T47D (cell line): ENCODE data around the gene PTPRO.

ENCODE experiments used
- DNase-seq, 2 experiments: peaks; one replicate each; pipeline versions ENCODE4 v3.0.0 to v3.0.0-alpha.2; 2011 to 2012; ENCODE audit warnings: low read depth in 1 of 2, low spot score in 1 of 2
- JUND ChIP-seq: IDR thresholded peaks from 2 replicates; pipeline ENCODE4 v1.6.1; 2012; ENCODE audit warnings: low read depth
- in situ Hi-C: cut with HindIII; loops from 2 replicates; pipeline ENCODE4 v1.10.0; 2016; ENCODE audit warnings: low sequenced_read_pairs, low pct_unique_long_range_greater_than_20kb

Gene PTPRO

DNA sequence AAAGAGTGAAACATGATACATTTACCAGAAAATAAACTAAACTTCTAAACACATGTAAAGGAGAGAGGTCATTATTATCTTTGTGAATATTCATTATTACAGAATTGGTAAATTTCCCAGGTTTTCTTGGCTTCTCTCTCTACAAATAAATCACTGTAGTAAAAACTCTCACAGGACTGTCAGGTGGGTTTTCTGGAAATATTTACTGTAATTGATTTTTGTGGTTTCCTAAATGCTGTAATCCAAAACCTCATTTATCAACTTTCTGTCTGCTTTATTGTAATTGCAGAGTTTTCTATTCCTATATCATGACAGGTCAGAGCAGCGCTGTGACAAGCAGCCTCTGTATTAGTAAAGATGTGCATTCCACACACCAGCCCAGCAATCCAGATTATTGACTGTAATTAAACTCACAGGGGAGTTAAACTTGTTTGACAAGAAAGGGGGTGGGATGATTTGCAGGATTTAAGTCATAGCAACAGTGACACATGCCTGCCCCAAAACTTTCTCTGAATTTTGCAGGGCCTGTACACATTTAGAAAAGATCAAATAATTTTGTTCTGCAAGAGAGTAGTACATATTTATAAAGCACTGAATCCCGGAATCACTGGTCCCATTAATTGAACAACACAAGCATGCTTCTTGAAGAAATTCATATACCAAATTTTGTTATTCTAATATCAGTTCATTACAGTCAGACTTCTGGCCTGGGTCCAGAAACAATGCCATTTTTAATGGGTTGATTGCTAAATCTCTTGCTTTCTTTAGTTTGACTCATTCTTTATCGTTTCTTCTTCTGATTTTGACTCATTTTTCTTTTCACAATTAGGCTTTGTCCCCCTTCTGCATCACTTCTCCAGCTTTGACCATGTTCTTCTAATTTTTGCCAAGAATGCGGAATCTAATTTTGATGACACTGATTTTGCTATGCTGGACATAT, 42.2 kb downstream of the PTPRO start:
- DNase-seq = peak in 1 of 2 experiments; percentile 83
- in situ Hi-C loops = no loop called here
- no peak for TF ChIP-seq JUND

DNA sequence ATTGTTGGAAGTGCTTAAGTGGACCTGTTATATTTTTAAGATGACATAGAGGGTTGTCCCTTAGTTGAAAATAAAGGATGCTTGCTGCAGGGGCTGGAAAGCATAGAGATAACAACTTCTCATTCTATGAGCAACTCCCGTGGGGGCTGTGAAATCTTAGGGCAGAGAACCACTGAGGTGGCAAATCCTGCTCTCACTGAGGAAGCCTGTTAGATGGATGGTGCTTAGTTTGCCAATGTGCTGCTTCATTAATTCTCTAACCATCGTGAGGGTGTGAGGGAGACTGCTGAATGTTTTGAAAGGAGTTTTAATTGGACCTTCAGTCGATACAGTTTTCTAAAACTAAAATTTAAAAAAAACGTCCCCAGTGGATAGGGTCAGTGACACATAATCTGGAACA, 46.5 kb downstream of the PTPRO start:
- DNase-seq = no peak
- in situ Hi-C loops = no loop called here
- TF ChIP-seq JUND = no peak

DNA sequence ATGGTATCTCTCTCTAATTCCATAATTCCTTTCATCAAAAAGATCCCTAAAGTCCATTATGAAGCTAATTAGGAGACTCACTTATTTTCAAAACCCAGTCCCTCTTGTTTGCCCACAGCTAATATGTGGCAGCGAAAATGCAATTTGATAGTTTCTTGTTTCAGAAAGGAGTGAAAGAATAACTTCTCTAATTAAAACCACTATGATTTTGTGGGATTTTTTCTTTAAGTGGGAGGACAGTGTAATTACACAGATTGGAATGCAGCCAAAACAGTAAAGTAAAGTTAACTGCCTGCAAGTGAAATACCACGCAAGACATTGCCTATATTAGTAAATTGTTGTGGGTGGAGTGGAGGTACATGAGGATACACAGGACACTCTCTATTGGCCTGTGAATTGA, 50.0 kb downstream of the PTPRO start:
- DNase-seq = no peak
- no peak for TF ChIP-seq JUND
- in situ Hi-C loops = no loop called here

DNA sequence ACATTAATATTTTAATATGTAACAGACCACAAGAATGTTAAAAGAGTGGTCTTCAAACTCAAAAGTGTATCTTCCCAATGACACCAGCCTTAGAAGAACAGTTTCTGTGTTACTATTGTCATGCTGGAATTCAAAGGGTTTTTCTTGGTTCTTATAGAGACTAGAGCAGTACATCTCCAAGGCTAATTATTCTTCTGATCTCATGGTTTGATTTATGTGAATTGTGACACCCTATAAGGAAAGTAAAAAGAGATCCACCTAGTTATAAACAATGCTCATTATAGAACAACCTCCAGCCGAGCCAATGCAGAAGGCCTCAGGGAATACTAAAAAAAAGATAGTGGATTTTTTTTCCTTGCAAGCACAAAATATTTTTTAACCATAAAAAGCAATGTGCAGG, 65.5 kb downstream of the PTPRO start:
- no peak for TF ChIP-seq JUND
- DNase-seq = no peak
- in situ Hi-C loops = no loop called here

DNA sequence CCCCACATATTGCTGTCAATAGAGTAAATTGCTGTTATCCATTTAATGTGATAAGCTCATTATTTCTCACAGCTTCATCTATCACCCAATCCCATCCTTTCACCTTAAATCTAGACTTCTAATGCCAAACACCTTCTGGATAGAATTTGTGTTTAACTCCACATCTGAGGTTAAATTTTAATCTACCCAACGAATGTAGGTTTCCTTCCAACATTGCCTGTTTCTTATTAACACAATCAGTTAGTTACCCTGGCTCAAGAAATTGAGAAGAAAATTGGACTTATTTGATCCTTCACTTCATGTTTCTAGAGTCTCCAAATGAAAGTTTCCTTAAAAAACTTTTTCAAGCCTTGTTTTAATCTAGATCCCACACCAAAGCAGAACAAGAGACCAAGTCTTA, 67.3 kb downstream of the PTPRO start:
- in situ Hi-C loops = no loop called here
- TF ChIP-seq JUND = no peak
- no peak for DNase-seq

DNA sequence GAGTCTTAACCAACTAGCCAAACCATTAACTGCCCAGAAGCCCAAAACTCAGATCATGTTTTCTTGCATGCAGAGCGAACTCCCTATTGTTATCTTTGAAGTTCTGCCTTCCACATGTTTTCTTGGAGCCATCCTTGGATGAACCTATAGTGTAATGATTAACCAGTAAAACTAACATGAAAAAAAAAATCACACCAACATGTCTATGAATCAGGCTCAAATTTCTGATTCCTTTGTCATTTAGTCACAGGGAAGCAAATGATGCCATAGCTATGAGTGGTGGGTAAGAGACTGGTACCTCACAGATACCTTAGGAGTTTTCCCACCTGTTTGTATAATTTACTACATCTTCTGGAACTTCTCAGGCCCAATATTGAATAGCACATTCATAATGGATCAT, 70.7 kb downstream of the PTPRO start:
- TF ChIP-seq JUND = no peak
- no peak for DNase-seq
- in situ Hi-C loops = no loop called here

DNA sequence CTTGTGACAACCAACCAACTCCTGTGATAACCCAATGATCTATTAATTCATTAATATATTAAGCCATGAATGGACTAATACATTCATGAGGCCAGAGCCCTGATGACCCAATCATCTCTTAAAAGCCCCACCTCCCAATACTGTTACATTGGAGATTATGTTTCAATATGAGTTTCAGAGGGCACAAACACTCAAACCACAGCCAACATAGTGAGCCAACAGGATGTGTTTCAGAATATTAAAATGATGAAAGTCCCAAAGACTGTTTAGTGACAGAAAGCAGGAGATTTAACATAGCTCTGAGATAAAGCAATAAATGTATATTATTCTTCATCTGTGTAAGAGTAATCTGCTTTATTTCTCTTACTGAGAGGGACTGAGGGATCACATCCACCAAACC, 71.7 kb downstream of the PTPRO start:
- TF ChIP-seq JUND = no peak
- in situ Hi-C loops = no loop called here
- DNase-seq = no peak

DNA sequence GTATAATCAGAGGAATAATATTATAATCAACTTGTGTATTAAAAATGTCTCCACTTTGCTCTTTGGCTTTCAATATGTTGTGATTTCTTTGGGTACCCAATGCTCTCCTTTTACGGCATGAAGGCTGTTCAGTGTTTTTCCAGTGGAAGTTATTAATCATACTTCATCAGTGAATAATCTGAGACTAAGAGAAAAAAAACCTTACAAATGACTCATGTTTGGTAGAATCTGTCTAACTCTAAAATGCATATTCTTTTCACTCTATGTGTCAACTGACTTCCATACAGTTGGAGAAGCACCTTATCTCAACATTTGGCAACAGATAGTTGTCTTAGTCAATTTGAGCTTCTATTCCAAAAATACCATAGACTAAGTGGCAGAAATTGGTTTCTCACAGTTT, 82.2 kb downstream of the PTPRO start:
- DNase-seq = no peak
- in situ Hi-C loops = no loop called here
- no peak for TF ChIP-seq JUND

DNA sequence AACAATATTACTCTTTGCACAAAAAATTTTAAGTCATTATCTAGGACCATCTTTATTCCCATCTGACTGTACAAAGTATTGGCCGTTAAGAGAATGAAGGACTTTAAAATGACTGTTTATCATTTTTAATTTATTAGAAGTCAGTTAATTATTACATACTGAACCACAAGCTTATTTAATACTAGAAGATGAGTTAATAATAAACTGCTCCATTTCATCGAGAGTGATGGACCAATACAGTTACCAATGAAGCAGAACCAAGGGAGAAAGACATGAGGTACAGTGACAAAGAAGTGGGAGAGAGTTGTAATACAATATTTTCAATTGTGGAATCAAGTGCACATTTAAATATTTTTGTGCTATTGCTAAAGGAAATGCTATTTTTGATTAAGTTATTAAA, 83.3 kb downstream of the PTPRO start:
- DNase-seq = no peak
- in situ Hi-C loops = no loop called here
- no peak for TF ChIP-seq JUND

DNA sequence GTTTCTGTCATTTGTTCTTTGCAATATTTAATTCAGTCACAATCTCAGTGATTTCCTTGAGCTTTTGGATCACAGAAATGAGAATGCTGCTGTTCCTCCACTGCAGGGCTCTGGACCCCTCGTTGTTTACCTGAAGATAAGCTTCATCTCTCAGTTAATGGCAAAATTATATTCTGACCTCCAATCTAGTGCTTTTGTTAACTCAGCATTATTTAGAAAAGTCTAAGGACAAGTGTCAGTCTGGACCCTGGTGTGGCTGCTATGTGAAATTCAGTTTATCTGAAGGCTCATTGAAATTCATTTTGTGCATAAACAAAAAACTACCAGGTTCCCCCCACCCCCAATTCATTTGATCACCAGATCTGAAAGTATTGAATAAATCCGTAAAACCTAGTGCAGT, 84.7 kb downstream of the PTPRO start:
- DNase-seq = no peak
- in situ Hi-C loops = no loop called here
- TF ChIP-seq JUND = no peak

DNA sequence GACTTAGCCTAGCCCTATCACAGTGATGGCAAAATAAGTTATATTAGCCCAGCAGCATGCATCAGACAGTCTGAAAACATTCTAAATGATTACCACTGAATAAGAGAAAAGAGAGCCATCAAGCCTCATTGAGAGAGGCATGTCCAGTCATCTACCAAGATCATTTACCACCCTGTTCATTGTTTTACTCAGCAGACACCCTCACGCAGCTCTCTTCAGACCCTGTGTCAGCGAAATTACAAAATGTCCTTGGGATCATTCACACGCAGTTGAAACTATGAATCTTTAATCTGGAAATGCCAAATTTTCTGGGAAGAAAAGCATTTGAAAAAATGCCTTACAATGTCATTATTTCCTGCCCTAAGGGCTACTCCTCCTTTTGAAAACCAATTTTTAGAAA, 89.5 kb downstream of the PTPRO start:
- DNase-seq = no peak
- in situ Hi-C loops = no loop called here
- no peak for TF ChIP-seq JUND

DNA sequence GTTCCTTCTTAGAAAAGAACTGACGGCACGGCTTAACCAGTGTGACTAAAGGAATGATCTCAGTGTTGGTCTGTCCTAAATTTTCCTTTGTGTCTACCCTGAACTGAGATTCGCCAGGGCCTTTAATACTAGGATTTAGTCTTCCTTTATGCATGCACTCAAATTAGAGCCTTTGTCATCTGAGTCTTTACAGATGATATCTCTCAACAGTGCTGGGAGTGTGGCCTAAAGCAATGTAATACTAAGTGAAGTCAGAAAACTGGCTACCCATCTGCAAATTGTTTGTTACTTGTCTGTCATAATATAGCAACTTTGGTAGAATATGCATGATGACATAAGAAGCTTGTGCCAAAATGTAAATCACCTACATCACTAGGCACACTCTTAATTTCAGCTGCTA, 95.4 kb downstream of the PTPRO start:
- peak in 1 of 2 experiments; percentile 30 for DNase-seq
- in situ Hi-C loops = no loop called here
- no peak for TF ChIP-seq JUND

DNA sequence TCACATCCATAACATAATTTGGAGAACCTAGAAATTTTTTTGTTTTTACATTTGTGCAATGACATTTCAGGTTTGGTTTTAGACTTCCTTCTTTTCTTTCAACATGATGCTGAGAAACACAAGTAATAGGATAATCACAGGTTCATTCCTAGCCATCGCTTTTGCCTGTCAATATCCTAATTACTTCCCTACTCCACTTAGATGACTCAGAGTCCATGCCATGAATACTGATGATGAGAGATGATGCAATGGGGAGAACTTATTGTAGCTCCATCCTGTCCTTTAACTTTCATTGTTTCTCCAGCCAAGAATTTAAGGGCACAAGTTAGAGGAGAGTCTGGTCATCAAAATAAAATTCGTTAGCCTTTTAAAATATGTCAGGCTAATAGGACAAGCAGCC, 101.3 kb downstream of the PTPRO start:
- no peak for DNase-seq
- in situ Hi-C loops = no loop called here
- no peak for TF ChIP-seq JUND

DNA sequence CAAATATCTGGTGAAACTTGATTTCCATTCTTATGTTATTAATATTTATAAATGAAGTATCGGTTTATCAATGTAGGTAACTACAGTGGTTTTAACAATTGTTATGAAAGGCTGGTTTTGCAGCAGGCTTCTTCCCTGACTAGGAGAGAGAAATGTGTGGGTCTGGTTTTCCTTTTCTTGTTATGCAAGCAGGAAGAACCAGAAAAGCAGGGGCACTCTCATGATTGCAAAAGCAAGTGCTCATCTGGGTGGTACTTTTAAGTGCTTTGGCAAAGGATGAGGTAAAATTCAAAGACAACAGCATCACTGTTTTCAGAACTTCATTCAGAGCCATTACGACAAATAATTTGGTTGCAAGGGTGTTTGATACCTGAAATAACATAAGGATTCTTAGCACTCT, 105.6 kb downstream of the PTPRO start:
- DNase-seq = peak in 1 of 2 experiments; percentile 24
- no peak for TF ChIP-seq JUND
- in situ Hi-C loops = no loop called here
